Smooth muscle cell (in vitro differentiated cells): ENCODE data around the gene KRTAP10-6. TPM values are rescaled to one million over a fixed set of nuclear protein-coding genes. Genes with fewer than 3 reads are reported as not detected.

Experiments
- DNase-seq: peaks from one replicate; lab custom pipeline; 2025; ENCODE audit not compliant: unreplicated experiment; lab: John Stamatoyannopoulos, UW
- H2AFZ ChIP-seq: fragments of 200-600 bp; sonication (generic); 2 replicates; pipeline ENCODE4 v1.6.0; 2016; ENCODE audit warnings: antibody characterized with exemption, low read depth, mild to moderate bottlenecking
- H3F3A ChIP-seq: fragments of 200-600 bp; sonication (generic); 2 replicates; pipeline ENCODE4 v1.6.0; 2017; ENCODE audit warnings: antibody characterized with exemption, low read depth
- H3K27ac ChIP-seq: fragments of 200-600 bp; sonication (generic); 2 replicates; pipeline ENCODE4 v1.5.1; 2016; ENCODE audit warnings: low read depth, mild to moderate bottlenecking
- H3K27me3 ChIP-seq: fragments of 200-600 bp; sonication (generic); 2 replicates; pipeline ENCODE4 v1.6.1; 2016; ENCODE audit warnings: low read depth, mild to moderate bottlenecking
- H3K36me3 ChIP-seq: fragments of 200-600 bp; sonication (generic); 2 replicates; pipeline ENCODE4 v1.5.1; 2016; ENCODE audit warnings: low read depth
- H3K4me1 ChIP-seq: fragments of 200-600 bp; sonication (generic); 2 replicates; pipeline ENCODE4 v1.5.1; 2016; ENCODE audit warnings: low read depth
- H3K4me2 ChIP-seq: fragments of 200-600 bp; sonication (generic); 2 replicates; pipeline ENCODE4 v1.6.0; 2016; ENCODE audit warnings: mild to moderate bottlenecking
- H3K4me3 ChIP-seq: fragments of 200-600 bp; sonication (generic); 2 replicates; pipeline ENCODE4 v1.5.1; 2016; ENCODE audit warnings: mild to moderate bottlenecking
- H3K79me2 ChIP-seq: fragments of 200-600 bp; sonication (generic); 2 replicates; pipeline ENCODE4 v1.6.0; 2016; ENCODE audit warnings: low read depth, mild to moderate bottlenecking
- H3K9ac ChIP-seq: fragments of 200-600 bp; sonication (generic); 2 replicates; pipeline ENCODE4 v1.6.0; 2016; ENCODE audit warnings: low read depth
- H3K9me3 ChIP-seq: fragments of 200-600 bp; sonication (generic); replicated peaks from 2 replicates; pipeline ENCODE4 v1.5.1; 2016; ENCODE audit warnings: low read depth
- H4K20me1 ChIP-seq: fragments of 200-600 bp; sonication (generic); 2 replicates; pipeline ENCODE4 v1.6.0; 2016; ENCODE audit warnings: low read depth
- CTCF ChIP-seq: fragments of 200-600 bp; sonication (generic); IDR thresholded peaks from 2 replicates; pipeline ENCODE4 v1.5.1; 2017; ENCODE audit warnings: borderline replicate concordance, mild to moderate bottlenecking, antibody characterized with exemption; ENCODE audit not compliant: insufficient read depth, poor library complexity, severe bottlenecking
- WGBS: methylation state at CpG from one replicate; pipeline ENCODE4 v1.1.7; 2016; ENCODE audit warnings: low lambda C conversion rate; 5-methylcytosine and 5-hydroxymethylcytosine counted together
- polyA plus RNA-seq: library from polyadenylated mRNA; unstranded; fragments of >200 nt; fragmentation: Nextera tagmentation; extraction: Ambion mirVana; gene quantifications from 2 replicates; pipeline ENCODE4 v1.2.1, GENCODE V29; 2016
- total RNA-seq: library from RNA; depleted of rRNA; stranded (reverse); fragments of >200 nt; gene quantifications from 2 replicates; pipeline ENCODE4 v1.2.3, GENCODE V29; 2014

KRTAP10-6 gene
- total and polyA plus RNA-seq, 2 experiments from 2014 or later = 0.38 TPM; not detected in 1

GRCh38 chr21:44614961-44615391 is 22.7 kb upstream of the KRTAP10-6 start:
- H4K20me1 ChIP-seq = no peaks in the 10 kb centered on the region
- peaks cover 9% of the 10 kb centered on the region for H3K9me3 ChIP-seq
- no peaks in the 10 kb centered on the region for H3K4me1 ChIP-seq
- no peaks in the 10 kb centered on the region for H3K79me2 ChIP-seq
- H2AFZ ChIP-seq = no peak overlapping the region
- H3K4me2 ChIP-seq = no peak overlapping the region
- no peak for TF ChIP-seq CTCF
- H3K9ac ChIP-seq = no peak overlapping the region
- no peak overlapping the region for H3K4me3 ChIP-seq
- no peak for DNase-seq
- no peaks in the 10 kb centered on the region for H3K36me3 ChIP-seq
- H3K27me3 ChIP-seq = no peaks in the 10 kb centered on the region
- no peaks in the 10 kb centered on the region for H3F3A ChIP-seq
- H3K27ac ChIP-seq = no peak overlapping the region
- WGBS = 94% methylated on average over 28 of the region's 28 CpGs

GRCh38 chr21:44614161-44614631 is 21.9 kb upstream of the KRTAP10-6 start:
- no peaks in the 10 kb centered on the region for H4K20me1 ChIP-seq
- no peak overlapping the region for H3K27ac ChIP-seq
- DNase-seq = no peak
- no peaks in the 10 kb centered on the region for H3K4me1 ChIP-seq
- no peaks in the 10 kb centered on the region for H3K27me3 ChIP-seq
- H3K79me2 ChIP-seq = no peaks in the 10 kb centered on the region
- no peak for TF ChIP-seq CTCF
- H3K9me3 ChIP-seq = peaks cover 9% of the 10 kb centered on the region
- no peaks in the 10 kb centered on the region for H3F3A ChIP-seq
- H3K9ac ChIP-seq = no peak overlapping the region
- H3K36me3 ChIP-seq = no peaks in the 10 kb centered on the region
- no peak overlapping the region for H3K4me3 ChIP-seq
- 88% methylated on average over 19 of the region's 20 CpGs for WGBS
- H2AFZ ChIP-seq = no peak overlapping the region
- H3K4me2 ChIP-seq = no peak overlapping the region

GRCh38 chr21:44613386-44614155 is 21.3 kb upstream of the KRTAP10-6 start:
- Histone ChIP-seq H3F3A (no peaks in the 10 kb centered on the region), H3K79me2 (no peaks in the 10 kb centered on the region), H3K9me3 (peaks cover 9% of the 10 kb centered on the region), H3K4me1 (no peaks in the 10 kb centered on the region), H3K27me3 (no peaks in the 10 kb centered on the region), H4K20me1 (no peaks in the 10 kb centered on the region), H3K4me2 (no peak overlapping the region), H3K4me3 (no peak overlapping the region), H3K27ac (no peak overlapping the region), H2AFZ (no peak overlapping the region), H3K9ac (no peak overlapping the region), H3K36me3 (no peaks in the 10 kb centered on the region)
- no peak for DNase-seq
- WGBS = 97% methylated on average over 22 of the region's 26 CpGs
- no peak for TF ChIP-seq CTCF
